Activated T-helper 1 cell treated with anti-CD3 and anti-CD28 coated beads, Interleukin-2, amount 50 U/mL, for 16 hours (primary cell): ENCODE results near the gene PFKFB1.

Experiments
- DNase-seq, 2 donors: peaks; one replicate each; pipeline ENCODE4 v3.0.0-alpha.2; 2020; ENCODE audit warnings: low read depth in 1 of 2, low spot score in 1 of 2

Gene PFKFB1

GRCh38 chrX:54994099-54994498 is at the start of gene PFKFB1:
TSS of gene PFKFB1 (minus strand) at chrX:54994188. CDS start at chrX:54994007, 181 bp downstream.
- DNase-seq, result no peak

GRCh38 chrX:55041514-55041913 is 47.5 kb upstream of the PFKFB1 start:
- no peak for DNase-seq

- no peak for DNase-seq
These were observed 45.5 kb upstream of the PFKFB1 start for GRCh38 chrX:55039471-55039870.

GRCh38 chrX:55033429-55033828 is 39.4 kb upstream of the PFKFB1 start:
- DNase-seq, result no peak

GRCh38 chrX:55030271-55031205 is 36.5 kb upstream of the PFKFB1 start, which contains the start of gene ALAS2:
TSS of gene ALAS2 (minus strand) at chrX:55030977. CDS start at chrX:55026000, 4,977 bp downstream.
- DNase-seq, result no peak

DNA sequence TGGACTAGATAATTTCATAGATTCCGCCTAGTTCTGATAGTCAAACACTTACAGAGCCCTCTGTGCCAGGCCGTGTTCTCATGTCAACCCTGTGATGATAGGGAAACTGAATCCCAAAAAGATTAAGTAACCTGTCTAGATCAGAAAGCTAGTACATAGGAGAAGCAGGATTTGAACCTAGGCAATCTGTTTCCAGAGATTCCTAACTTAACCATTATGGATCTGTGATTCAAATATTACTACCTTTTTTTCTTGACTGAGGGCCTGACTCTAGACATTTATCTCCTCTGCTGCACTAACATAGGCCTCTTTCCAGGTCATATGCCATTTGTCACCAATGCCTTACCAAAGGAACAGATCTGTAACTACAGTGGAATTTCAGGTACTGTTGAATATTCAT is 35.3 kb upstream of the PFKFB1 start:
- DNase-seq, result no peak

DNA sequence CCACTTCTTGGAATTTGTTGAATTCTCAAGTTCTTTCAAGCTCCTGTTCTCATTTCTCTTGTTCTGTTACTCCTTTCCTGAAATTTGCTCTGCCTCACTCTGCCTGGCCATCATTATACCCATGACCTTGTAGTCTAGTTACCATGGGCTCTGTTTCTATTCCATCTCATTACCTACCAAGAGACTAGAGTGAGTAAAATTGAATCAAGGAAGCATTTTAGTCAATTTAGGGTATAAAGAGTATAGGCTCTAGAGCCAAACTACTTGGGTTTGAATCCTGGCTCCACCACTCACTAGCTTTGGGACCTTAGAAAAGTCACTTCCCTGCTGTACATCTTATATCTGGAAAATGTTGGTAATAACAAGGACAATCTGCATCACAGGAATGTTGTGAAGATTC is 34.6 kb upstream of the PFKFB1 start:
- DNase-seq, result no peak

GRCh38 chrX:55028040-55028439 is 34.1 kb upstream of the PFKFB1 start:
- DNase-seq, result no peak

GRCh38 chrX:55026840-55027239 is 32.9 kb upstream of the PFKFB1 start:
- no peak for DNase-seq

DNA sequence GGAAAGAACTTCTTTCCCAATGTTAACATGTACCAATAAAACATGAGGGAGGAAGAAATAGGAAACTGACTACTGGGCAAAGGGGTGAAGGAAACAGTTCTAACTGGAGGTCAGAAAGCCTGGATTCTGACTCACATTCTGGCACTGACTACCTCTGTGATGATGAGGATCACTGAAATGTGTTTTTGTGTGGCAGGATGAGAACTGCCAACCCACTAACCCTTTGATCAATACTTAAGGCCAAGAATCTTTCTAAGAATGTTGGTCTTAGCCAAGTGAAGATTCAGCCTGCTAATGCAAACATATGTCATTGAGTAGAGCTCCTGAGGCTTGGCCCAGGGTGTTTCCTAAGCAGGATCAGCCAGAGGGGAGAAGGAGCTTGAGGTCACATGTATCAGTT is 32.2 kb upstream of the PFKFB1 start:
- DNase-seq, result no peak

- no peak for DNase-seq
These were observed 20.9 kb upstream of the PFKFB1 start for GRCh38 chrX:55014897-55015299.

DNA sequence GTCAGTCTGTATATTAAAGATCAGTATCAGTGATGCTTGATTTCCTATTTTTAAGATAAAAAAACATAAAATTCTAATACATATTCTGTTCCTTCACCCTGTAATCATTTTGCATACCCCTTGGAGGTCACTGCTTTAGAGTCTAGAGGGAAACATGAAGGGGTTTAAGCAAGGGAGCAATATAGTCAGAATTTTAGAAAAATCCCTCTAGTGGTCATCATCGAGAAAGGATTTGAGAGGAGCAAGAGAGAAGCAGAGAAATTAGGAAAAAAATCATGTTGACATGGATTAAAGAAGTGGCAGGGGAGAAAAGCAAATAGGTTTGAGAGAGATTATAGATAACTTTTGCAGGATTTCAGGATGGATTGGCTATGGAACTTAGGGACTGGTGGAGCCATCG is 17.3 kb upstream of the PFKFB1 start:
- no peak for DNase-seq

DNA sequence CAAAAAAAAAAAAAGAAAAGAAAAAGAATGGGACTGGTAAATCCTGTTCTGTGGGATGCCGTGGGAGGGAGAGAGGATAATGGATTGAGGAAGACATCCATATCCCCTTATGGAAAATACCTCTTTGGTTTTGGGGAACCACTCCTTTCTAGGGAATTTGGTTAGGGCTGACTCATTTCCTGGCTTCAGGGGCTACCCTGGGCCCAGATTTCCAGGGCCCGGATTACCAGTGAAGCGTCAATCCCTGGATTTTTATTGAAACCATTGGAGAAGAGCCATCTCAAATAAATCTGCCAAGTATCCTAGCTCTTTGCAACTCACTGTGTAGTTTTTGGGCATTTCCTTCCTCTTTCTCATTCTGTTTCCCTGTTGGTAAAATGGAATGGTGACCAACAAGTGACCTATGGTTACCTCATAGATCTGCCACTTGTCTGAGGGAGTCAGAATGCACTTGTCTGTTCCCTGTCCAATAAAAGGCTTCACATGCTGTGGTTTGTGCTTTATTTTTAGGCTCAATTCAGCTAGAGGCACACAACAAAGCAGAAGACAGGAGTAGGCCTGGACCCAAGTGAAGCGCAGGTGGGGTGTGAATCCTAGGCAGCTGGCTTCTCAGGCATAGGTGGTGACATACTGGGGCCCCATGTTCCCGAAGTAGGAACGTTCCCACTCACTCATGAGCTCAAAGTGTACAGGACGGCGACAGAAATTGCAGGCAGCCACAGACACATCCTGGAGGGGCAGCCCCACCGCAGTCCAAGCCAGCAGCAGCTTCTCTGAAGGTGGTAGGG is 14.8 kb upstream of the PFKFB1 start:
- no peak for DNase-seq

GRCh38 chrX:55007656-55008055 is 13.7 kb upstream of the PFKFB1 start:
- DNase-seq, result no peak

DNA sequence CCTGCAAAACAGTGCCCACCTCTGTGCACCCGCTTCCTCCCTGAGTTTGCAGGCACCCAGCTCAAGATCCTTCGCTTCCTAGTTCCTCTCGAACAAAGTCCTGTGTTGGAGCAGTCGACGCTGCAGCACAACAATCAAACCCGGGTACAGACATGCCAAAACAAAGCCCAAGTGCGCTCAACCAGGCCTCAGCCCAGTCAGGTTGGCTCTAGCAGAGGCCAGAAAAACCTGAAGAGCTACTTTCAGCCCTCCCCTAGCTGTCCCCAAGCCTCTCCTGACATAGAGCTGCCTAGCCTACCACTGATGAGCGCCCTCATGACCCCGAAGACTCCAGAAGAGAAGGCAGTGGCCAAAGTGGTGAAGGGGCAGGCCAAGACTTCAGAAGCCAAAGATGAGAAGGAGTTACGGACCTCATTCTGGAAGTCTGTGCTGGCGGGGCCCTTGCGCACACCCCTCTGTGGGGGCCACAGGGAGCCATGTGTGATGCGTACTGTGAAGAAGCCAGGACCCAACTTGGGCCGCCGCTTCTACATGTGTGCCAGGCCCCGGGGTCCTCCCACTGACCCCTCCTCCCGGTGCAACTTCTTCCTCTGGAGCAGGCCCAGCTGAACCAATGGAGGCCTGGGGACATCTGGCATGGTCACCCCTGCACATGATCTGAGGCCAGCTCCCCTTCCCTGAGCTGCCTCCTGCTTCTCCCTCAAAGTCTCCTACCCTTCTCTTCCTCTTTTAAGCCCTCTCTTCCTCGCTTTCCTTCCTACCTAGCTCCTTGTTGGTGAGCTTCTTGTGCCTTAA is 13.0 kb upstream of the PFKFB1 start:
- no peak for DNase-seq

GRCh38 chrX:55005256-55005655 is 11.3 kb upstream of the PFKFB1 start:
- DNase-seq, result no peak

GRCh38 chrX:55004231-55004630 is 10.2 kb upstream of the PFKFB1 start:
- no peak for DNase-seq

GRCh38 chrX:54999717-55000598 is 6.0 kb upstream of the PFKFB1 start, which contains the start of gene APEX2:
TSS of gene APEX2 (plus strand) at chrX:55000363. CDS start at chrX:55000423, 60 bp downstream.
- peak; percentile 68 to 75 for DNase-seq

- no peak for DNase-seq
These were observed 1.6 kb upstream of the PFKFB1 start for GRCh38 chrX:54995621-54996020.
